MM.1S (cell line): ENCODE results near the gene CFP.

Experiments used
- CTCF ChIP-seq: fragments of 300-600 bp; sonication (generic); IDR thresholded peaks from 2 replicates; pipeline ENCODE4 v1.5.1; 2016; ENCODE audit warnings: antibody characterized with exemption, low read length, mixed read lengths
- EZH2 ChIP-seq: fragments of 300-600 bp; sonication (generic); optimal IDR thresholded peaks from 2 replicates; pipeline ENCODE3; 2017; ENCODE audit warnings: low read depth, mild to moderate bottlenecking, antibody characterized with exemption, low read length, mixed read lengths
- EZH2phosphoT487 ChIP-seq: fragments of 300-600 bp; sonication (generic); IDR thresholded peaks from 2 replicates; pipeline ENCODE4 v1.6.1; 2018; ENCODE audit warnings: antibody characterized with exemption, low read length

GRCh38 chrX:47664737-47665136 lies 35.0 kb upstream of the CFP start:
- TF ChIP-seq CTCF (no peak), EZH2phosphoT487 (no peak), EZH2 (no peak)
